ENCODE results near the gene RAPGEF1.
"Not testable (repeated sequence)": the region's sequence is repeated elsewhere in the genome, so short reads cannot be mapped to it uniquely, and the experiment has no call there.

The RAPGEF1 gene

DNA sequence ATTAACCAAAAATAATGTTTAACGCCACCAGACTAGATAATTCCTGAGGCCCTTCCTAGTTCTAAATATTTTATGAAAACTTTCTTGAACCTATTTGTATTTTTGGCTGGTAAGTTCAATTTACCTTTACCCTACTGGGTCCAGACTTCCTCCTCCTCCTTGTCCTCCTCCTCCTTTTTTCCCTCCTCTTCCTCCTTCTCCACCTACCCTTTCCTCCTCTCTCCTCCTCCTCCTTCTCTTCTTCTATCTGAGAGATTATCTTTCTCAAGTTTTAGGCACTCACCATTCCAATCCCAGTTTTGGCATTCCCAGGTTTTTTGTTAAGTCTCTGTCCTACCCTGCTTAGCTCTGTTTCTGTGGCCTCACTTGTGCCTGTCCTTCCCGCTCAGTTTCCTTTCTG, 24.7 kb upstream of the RAPGEF1 start:
- DNase-seq: no peak
- TF ChIP-seq POLR2A (IDR thresholded peaks at IDR 0.05; ENCODE audit: low read length) (no peak), GATA1 (IDR thresholded peaks at IDR 0.05; ENCODE audit: low read depth, low read length) (no peak)

DNA sequence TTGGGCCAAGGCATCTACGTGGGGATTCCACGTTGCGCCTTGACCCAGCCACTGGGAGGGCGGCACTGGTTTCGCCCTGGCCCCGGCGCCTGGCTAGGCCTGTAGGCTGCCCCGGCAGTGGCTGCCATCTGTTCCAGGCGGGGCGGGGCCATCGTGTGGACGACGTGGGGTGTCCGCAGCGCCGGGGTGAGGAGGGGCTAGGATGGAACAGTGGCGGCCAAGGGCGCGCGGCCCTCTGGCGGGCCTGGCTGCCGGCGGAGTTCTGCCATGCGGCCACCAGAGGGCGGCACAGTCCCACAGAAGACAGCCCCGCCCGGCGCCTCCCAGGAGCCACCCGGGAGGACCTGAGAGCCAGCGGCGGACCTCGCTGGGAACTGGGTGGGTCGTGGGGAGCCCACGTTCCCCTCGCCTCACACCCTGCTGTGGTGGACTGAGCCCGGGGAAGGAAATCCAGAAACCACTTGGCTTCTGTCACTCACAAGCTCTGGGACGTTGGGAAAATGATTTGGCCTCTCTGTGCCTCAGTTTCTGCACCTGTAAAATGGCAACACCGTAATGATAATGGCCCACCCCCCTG, 22.6 kb upstream of the RAPGEF1 start:
- no peak for TF ChIP-seq GATA1 (IDR thresholded peaks at IDR 0.05; ENCODE audit: low read depth, low read length)
- no peak for TF ChIP-seq POLR2A (IDR thresholded peaks at IDR 0.05; ENCODE audit: low read length)
- DNase-seq: peak; percentile 68 to 82

DNA sequence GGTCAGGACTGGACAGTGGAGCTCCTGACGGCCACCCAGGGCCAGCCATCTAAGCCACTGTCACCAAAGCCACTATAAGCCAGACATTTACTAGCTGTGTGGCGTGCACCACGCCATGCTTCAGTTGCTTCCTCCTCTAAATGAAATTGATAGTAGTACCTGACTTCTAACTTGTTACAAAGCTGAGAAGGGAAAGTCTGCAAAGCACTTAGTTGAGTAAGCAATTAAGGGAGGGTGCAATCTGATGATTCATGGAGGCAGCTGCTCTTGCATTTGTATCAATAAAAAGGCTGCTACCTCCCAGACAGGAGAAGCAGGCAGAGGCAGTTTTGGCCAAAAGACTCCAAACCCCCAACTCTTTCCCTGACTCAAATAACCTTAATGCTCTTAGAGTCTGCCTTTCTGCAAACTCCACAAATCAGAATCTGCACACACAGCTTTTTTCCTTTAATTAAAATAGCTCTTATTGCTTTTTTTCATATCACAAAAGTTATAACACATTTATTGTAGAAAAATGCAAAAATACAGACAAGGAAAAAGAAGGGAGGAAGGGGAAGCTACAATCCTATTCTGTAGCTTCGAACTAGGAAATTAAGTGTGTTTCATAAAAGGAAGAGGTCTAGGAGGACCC, 19.3 kb upstream of the RAPGEF1 start:
- DNase-seq: no peak
- no peak for TF ChIP-seq POLR2A (IDR thresholded peaks at IDR 0.05; ENCODE audit: low read length)
- TF ChIP-seq GATA1 (IDR thresholded peaks at IDR 0.05; ENCODE audit: low read depth, low read length): no peak

DNA sequence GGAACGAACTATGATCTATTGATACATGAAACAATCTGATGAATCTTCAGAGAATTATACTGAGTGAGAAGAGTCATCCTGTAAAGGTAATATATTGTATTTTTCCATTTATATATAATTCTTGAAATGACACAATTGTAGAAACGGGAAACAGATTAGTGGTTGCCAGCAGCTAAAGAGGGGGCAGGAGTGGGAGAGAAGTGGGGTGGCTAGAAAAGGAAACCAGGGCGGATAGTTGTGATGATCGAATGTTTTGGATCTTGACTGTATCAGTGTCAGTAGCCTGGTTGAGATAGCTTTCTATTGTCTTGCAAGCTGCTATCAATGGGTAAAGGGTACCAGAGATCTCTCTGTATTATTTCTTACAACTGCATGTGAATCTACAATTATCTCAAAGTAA, 17.7 kb upstream of the RAPGEF1 start:
- TF ChIP-seq GATA1 (IDR thresholded peaks at IDR 0.05; ENCODE audit: low read depth, low read length) (no peak), POLR2A (IDR thresholded peaks at IDR 0.05; ENCODE audit: low read length) (no peak)

DNA sequence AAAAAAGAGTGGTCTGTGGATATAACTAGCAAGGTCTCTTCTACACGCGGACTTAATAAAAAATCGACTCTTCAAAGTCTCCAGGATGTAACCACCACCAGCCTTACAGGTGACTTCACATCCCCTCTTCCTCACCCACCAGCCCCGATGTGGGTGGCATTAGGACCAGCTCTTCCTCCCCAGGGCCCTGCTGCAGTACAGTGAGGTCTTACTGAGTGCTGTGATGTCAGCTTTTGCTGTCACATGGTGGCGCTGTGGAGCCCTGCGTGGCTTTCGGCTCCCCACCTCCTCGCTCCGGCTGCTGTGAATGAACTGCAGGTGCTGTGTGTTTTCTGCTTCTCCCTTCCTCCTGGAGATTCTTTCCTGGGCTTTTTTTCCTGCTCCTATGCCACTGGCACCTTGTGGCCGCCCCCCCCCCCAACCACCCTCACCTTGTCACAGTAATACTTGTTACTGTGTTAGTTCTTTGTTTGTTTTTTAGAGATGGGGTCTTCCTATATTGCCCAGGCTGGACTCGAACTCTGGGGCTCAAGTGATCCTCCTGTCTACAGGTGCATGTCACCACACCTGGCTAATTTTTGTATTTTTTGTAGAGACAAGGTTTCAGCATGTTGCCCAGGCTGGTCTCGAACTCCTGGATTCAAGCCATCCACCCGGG, 15.8 kb upstream of the RAPGEF1 start:
- TF ChIP-seq POLR2A (IDR thresholded peaks at IDR 0.05; ENCODE audit: low read length) (no peak), GATA1 (IDR thresholded peaks at IDR 0.05; ENCODE audit: low read depth, low read length) (no peak)
- peak; percentile 72 to 82 for DNase-seq

More for the DNA sequence above, 17.7 kb upstream of the RAPGEF1 start:
- no peak for DNase-seq

DNA sequence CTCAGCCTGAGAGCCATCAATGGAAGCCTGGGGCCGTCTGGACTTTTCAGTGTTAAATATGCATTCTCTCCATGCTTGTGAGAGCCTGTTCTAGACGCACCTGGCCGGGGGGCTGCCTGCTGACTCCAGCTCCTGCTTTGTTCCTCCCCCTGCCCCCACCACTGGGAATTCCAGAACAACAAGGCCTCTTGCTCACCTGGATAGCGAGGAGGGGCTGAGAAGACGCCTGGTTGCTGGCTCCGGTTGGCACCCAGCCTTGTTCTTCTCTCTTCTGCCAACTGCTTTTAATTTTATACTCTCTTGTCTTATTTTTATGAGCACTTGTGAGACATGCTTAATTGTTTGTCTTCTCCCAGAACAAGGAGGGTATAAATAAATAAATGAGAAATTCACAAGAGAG, 15.0 kb upstream of the RAPGEF1 start:
- no peak for TF ChIP-seq POLR2A (IDR thresholded peaks at IDR 0.05; ENCODE audit: low read length)
- TF ChIP-seq GATA1 (IDR thresholded peaks at IDR 0.05; ENCODE audit: low read depth, low read length): no peak
- no peak for DNase-seq

DNA sequence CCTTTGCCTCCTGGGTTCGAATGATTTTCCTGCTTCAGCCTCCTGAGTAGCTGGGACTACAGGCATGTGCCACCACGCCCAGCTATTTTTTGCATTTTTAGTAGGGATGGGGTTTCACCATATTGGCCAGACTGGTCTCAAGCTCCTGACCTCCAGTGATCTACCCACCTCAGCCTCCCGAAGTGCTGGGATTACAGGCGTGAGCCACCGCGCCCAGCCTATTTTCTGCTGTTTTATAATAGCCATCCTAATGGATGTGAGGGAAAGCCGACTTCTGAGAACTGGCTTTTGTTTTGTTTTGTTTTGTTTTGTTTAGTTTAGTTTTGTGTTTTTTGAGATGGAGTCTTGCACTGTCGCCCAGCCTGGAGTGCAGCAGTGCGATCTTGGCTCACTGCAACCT, 13.9 kb upstream of the RAPGEF1 start:
- DNase-seq: not testable (repeated sequence)

DNA sequence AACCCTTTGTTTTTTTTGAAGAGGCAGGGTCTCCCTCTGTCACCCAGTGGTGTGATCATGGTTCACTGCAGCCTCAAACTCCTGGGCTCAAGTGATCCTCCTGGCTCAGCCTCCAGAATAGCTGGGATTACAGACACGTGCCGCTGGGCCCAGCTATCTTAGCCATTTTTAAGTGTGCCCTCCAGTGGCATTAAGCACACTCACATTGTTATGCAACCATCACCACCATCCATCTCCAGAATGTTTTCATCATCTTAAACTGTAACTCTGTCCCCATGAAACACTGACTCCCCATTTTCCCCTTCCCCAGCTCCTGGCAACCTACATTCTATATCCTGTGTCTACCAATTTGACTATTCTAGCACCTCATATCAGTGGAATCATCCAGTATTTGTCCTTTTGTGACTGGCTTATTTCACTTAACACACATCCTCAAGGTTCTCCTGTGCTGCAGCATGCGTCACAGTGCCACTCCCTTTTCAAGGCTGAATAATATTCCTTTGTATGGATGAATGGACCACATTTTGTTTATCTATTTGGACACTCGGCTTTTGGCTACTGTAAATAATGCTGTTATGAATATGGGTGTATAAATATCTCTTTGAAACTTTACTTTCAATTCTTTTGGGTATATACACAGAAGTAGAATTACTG, 12.5 kb upstream of the RAPGEF1 start:
- TF ChIP-seq POLR2A (IDR thresholded peaks at IDR 0.05; ENCODE audit: low read length) (no peak), GATA1 (IDR thresholded peaks at IDR 0.05; ENCODE audit: low read depth, low read length) (no peak)
- no peak for DNase-seq

DNA sequence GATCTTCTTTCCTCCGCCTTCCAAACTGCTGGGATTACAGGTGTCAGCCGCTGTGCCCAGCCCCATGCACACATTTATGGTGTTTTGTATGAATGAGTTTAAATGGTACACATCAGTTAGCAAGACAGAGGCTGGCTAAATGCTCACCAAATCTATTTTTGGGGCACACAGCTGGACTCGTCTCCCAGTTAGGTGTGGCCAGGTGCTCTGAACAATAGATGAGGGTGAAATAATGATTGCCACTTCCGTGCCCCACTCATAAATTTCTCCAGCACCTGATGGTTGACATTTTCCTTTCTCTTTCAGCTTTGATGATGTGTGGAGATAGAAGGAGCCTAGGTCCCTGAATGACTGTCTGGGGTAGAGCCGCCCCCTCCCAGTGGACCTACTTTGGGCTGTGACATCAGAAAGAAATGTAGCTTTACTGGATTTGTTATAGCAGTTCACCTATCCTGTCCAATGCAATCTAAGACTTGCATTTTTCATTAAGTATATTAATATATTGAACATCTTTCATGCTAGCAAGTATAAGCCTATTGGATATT, 8.6 kb upstream of the RAPGEF1 start:
- TF ChIP-seq GATA1 (IDR thresholded peaks at IDR 0.05; ENCODE audit: low read depth, low read length) (no peak), POLR2A (IDR thresholded peaks at IDR 0.05; ENCODE audit: low read length) (no peak)
- DNase-seq: no peak

DNA sequence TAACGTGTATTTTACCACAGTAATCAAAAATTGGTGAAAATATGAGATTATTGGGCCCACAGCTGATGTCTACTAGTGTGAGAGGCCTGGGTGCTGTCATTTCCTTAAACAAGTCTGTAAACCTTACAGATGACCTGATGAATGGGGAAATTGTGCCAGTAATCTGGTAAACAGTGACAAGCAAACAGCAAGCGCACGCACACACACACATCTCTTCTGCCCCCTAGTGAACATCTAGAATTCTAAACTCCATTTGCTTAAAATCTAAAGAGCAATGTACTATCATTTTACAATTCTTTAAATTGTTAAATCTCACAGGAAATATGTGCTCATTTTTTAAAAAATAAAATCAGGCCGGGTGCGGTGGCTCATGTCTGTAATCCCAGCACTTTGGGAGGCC, 7.5 kb upstream of the RAPGEF1 start:
- TF ChIP-seq GATA1 (IDR thresholded peaks at IDR 0.05; ENCODE audit: low read depth, low read length) (no peak), POLR2A (IDR thresholded peaks at IDR 0.05; ENCODE audit: low read length) (no peak)
- DNase-seq: peak; percentile 52 to 69

DNA sequence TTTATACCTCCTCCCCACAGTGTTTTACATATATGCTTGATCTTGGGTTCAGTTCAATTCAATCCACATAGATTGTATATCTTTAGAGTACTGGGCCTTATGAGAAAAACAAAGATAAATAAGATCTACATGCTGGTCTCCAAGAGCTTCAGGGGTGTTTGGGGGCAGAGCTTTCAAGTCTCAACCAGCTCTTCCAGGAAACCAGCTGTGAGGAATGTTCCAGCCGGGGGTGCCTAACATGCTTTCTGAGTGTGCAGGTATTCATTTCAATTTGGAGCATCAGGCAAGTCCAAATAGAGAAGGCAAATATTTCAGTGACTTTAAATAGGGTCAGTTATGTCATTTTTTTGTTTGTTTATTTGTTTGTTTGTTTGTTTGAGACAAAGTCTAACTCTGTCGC, 5.7 kb upstream of the RAPGEF1 start:
- DNase-seq: no peak
- TF ChIP-seq GATA1 (IDR thresholded peaks at IDR 0.05; ENCODE audit: low read depth, low read length) (no peak), POLR2A (IDR thresholded peaks at IDR 0.05; ENCODE audit: low read length) (no peak)

DNA sequence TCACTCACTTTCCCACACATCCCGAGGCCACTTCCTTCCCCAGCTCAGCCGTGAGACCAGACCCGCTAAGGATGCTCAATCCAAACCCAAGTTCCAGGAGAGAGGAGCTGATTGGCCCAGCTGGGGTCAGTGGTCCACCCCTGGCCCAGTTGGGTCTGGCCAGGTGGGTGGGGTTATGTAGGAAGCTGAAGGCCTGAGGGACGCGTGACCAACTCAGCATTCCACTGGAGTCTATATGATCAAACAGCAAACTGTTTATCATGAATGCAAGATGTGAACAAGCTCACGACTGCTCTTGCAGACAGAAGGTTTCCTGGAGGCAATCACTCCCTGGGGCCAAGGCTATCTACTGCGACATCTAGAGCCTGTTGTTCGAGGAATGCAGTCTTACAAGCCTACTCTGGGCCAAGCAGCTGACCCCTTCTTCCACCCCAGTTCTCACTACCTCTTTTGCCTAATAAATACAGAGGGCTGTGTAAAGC, 4.9 kb upstream of the RAPGEF1 start:
- DNase-seq: no peak
- no peak for TF ChIP-seq POLR2A (IDR thresholded peaks at IDR 0.05; ENCODE audit: low read length)
- TF ChIP-seq GATA1 (IDR thresholded peaks at IDR 0.05; ENCODE audit: low read depth, low read length): no peak

DNA sequence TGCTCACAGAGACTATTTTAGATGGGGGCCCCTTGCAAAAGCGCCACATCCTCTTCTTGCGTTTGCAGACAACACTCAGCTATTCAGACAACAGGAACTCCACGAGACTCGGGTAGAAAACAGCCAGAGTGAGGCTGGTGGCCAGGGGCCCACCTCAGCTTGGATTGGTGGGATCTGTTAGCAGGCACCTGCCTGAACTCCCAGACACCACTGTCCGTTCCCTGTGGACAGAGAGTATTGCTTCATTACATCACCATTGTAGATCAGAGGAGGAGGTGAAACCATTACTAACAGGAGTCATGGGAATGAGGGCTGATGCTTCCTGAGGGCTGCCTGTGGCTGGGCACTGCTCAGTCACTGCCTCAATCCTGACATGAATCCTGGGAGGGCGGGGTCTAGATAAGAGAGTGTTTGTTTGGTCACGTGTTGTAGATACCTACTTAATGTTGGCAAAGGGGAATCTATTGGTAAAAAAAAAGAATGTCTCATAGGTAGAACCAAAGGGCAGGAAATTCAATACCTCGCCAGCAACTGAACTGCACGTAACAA, 4.4 kb upstream of the RAPGEF1 start:
- DNase-seq: peak; percentile 26 to 28
- no peak for TF ChIP-seq POLR2A (IDR thresholded peaks at IDR 0.05; ENCODE audit: low read length)
- TF ChIP-seq GATA1 (IDR thresholded peaks at IDR 0.05; ENCODE audit: low read depth, low read length): no peak

DNA sequence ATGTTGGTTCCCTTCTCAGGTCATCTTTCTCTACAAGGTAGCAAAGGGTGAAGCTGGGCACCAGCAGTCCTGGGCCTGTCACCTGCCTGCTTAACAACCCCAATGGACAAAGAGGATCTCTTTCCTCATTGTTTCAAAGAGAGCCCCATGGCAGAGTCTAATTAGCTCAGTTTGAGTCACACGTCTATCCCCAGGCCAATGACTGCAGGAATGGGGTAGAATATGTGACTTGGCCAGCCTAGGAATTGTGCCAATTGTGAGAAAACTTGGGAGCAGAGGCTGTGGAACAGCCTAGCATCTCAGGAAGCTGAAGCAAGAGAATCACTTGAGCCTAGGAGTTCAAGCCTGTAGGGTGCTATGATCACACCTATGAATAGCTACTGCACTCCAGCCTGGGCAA, 3.6 kb upstream of the RAPGEF1 start:
- TF ChIP-seq GATA1 (IDR thresholded peaks at IDR 0.05; ENCODE audit: low read depth, low read length) (no peak), POLR2A (IDR thresholded peaks at IDR 0.05; ENCODE audit: low read length) (no peak)
- DNase-seq: no peak
